ENCODE results near the gene KCNAB1.

Gene KCNAB1

DNA sequence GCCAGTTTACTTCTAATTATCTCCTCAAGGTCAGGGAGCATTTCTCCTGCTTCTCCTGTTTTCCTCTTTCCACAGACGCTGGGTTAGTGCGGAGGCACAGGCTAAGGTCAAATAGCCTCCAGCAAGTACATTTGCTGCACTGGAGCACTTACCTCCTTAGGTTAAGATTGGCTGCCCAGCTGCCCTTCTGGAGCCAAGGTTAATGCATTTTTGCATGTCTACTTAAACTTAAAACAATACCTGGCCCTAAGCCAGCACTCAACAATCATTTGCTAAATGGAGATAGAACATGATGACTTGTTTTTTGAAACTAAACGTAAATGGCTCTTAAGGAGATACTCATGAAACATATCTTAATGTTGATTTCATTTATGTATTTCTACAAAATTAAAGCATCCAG is 351.1 kb downstream of the KCNAB1 start:
- no peak for DNase-seq (ENCODE audit: low spot score)
- ChIA-PET CTCF (interaction anchor here (0.6 to 0.8 kb wide), 2 partner anchors 70 to 87 kb away, joined by 3 read pairs; no protein-coding TSS in a partner anchor), POLR2A (ENCODE audit: low non-redundant PET) (no interaction called here)
- TF ChIP-seq, protein P1, sequence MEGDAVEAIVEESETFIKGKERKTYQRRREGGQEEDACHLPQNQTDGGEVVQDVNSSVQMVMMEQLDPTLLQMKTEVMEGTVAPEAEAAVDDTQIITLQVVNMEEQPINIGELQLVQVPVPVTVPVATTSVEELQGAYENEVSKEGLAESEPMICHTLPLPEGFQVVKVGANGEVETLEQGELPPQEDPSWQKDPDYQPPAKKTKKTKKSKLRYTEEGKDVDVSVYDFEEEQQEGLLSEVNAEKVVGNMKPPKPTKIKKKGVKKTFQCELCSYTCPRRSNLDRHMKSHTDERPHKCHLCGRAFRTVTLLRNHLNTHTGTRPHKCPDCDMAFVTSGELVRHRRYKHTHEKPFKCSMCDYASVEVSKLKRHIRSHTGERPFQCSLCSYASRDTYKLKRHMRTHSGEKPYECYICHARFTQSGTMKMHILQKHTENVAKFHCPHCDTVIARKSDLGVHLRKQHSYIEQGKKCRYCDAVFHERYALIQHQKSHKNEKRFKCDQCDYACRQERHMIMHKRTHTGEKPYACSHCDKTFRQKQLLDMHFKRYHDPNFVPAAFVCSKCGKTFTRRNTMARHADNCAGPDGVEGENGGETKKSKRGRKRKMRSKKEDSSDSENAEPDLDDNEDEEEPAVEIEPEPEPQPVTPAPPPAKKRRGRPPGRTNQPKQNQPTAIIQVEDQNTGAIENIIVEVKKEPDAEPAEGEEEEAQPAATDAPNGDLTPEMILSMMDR (conservative IDR thresholded peaks at IDR 0.05; ENCODE audit: low read depth), result no peak
- H3K27ac ChIP-seq, result no peak overlapping the region

DNA sequence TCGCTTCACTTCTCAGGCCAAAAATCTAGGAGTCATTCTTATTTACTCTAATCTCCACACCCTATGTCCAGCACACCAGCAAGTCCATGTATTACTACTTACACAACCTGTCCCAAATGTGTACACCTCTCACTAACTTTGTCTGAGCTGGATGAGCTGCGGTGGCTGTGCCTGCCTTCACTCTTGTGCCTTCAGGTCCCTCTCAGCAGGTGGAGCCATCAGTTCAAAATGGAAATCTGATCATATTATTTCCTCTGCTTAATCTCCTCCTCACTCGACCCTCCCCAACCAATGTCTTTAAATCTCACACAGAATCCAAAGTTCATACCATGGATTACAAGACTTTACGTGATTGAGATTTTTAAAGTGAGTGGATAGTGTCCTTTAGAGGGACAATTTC is 351.8 kb downstream of the KCNAB1 start:
- CTCF ChIA-PET, result interaction anchor here (0.6 kb wide), 1 partner anchor 71 kb away, joined by 3 read pairs; no protein-coding TSS in a partner anchor
- no peak overlapping the region for H3K27ac ChIP-seq
- POLR2A ChIA-PET (ENCODE audit: low non-redundant PET), result no interaction called here
- TF ChIP-seq, protein P1 (conservative IDR thresholded peaks at IDR 0.05; ENCODE audit: low read depth), result no peak
- no peak for DNase-seq (ENCODE audit: low spot score)

DNA sequence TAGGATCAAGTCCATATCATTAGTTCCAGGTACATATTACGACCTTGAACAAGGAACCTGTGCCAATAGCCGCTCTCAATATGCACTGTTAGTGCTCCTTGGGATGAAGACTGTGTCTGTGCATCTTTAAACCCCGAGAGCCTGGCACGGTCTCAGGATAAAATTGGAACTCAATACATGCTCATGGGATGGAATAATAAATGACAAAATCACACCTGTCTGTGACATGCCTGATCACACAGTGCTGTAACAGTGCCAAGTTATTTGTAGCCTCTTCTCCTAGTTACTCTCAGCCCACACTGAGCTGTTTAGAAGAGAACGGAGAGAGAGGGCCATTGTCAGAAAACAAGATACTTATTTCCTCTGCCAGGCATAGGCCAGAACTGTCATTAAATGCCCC is 352.3 kb downstream of the KCNAB1 start:
- H3K27ac ChIP-seq, result no peak overlapping the region
- ChIA-PET CTCF (no interaction called here), POLR2A (ENCODE audit: low non-redundant PET) (no interaction called here)
- TF ChIP-seq, protein P1 (conservative IDR thresholded peaks at IDR 0.05; ENCODE audit: low read depth), result no peak
- no peak for DNase-seq (ENCODE audit: low spot score)

DNA sequence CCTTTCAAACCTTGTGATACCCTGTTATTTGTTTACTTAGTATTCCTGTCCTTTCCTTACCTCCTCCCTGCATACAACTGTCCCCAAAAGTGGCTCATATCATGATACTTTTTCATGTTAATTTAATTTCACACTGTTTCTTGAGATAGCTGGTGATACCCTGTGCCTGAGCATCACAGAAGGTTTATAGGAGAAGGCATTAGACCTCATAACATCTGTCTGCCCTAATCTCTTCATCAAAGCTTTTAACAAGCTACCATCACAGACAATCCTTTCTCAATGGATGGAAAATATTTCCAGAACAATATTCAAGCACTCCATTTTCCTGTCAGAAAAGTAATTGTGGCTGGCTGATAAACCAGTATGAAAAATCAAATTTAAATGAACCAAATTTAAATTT is 353.0 kb downstream of the KCNAB1 start:
- no peak overlapping the region for H3K27ac ChIP-seq
- no peak for DNase-seq (ENCODE audit: low spot score)
- TF ChIP-seq, protein P1 (conservative IDR thresholded peaks at IDR 0.05; ENCODE audit: low read depth), result no peak
- CTCF ChIA-PET, result interaction anchor here (0.6 to 0.9 kb wide), 2 partner anchors 200 to 299 kb away, joined by 3 to 5 read pairs; no protein-coding TSS in a partner anchor
- POLR2A ChIA-PET (ENCODE audit: low non-redundant PET), result no interaction called here

DNA sequence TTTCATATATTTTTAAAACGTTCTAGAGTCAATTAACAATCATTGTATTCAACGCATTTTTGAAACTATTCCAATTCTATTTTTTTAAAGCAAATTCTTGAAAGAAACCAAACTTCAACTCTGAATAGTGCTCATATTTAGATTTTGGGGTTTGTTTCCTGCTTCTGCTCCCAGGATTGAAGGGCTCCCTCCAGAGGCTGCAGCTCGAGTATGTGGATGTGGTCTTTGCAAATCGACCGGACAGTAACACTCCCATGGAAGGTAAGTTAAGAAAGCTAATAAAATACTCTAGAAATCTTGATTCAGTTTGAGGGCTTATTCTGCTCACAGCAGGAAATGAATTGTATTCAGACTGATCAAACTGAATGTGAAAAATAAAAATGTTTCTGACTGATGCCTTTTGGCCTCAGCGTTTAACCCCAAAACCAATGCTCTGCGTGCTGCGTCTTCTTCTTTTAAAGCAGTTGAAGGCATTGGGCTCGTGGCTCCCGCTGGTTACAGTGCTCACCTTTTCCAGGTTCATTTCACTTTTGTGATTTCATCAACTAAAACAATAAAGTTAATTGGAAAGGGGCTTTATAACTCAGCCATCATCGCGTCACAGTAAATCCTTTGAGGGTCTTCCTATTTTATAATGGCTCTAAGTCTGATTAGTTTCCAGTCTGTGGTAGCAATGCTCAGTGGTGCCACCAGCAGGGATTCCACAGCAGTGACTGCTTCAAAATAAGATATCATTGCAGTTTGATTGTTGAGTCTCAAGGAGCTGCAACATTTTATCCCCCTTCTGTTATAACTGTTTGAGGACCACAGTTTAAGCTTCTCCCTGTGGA is 354.4 kb downstream of the KCNAB1 start:
- ChIA-PET CTCF (interaction anchor here (0.6 to 1.9 kb wide), 4 partner anchors 18 to 348 kb away, joined by 3 to 6 read pairs (median 3); no protein-coding TSS in a partner anchor), POLR2A (ENCODE audit: low non-redundant PET) (no interaction called here)
- DNase-seq (ENCODE audit: low spot score), result no peak
- no peak overlapping the region for H3K27ac ChIP-seq
- TF ChIP-seq, protein P1 (conservative IDR thresholded peaks at IDR 0.05; ENCODE audit: low read depth), result no peak

DNA sequence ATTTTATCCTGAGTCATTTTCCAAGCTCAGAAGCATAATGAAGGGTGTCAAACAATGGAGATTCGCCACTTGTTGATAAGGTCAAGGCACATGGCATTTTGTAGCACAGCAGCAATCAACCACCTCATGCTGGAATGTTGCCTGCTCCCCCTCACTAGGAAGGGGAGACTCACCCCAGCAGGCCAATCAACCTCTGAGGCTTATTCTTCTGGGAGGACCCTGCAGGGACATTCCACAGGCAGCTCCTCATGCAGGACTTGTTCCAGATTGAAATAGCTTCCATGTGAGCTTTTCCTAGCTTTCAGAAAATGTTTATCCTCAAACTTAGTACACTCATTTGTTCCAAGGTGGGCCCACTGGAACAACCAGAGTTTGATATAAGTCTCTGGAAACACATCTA is 356.9 kb downstream of the KCNAB1 start:
- ChIA-PET CTCF (no interaction called here), POLR2A (ENCODE audit: low non-redundant PET) (no interaction called here)
- no peak overlapping the region for H3K27ac ChIP-seq
- TF ChIP-seq, protein P1 (conservative IDR thresholded peaks at IDR 0.05; ENCODE audit: low read depth), result no peak
- DNase-seq (ENCODE audit: low spot score), result no peak

Measured in RWPE1 (cell line).